Activated CD4-positive, alpha-beta T cell treated with anti-CD3 and anti-CD28 coated beads, Interleukin-2, amount 50 U/mL, for 48 hours (primary cell): ENCODE measurements around the gene RGS9BP.
A peak's percentile ranks its signal among the peaks of the same experiment; 100 is the strongest.
"Not testable (repeated sequence)": the region's sequence is repeated elsewhere in the genome, so short reads cannot be mapped to it uniquely, and the experiment has no call there.

ENCODE experiments used
- DNase-seq, 2 experiments: peaks; one replicate each; pipeline ENCODE4 v3.0.0-alpha.2; 2020

RGS9BP gene

DNA sequence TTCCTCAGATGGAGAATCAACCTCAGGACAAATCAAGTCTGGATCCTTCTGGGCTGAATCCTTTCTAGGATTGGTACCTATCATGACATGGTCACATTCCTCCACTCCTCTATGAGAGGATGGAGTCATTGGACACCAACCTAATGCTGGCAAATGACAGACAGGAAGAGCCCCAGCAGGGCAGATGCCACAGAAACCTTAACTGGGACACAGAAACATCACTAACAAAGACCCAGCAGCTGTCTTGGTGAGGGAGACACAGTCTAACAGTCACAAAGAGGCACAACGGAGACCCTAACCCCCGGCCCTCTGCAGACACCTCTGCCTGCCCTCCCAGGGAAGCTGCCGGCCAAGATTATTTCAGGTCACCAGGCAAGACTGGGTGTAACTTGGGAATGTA is 2.8 kb upstream of the RGS9BP start:
- DNase-seq = no peak

- DNase-seq = no peak
These were observed 2.1 kb upstream of the RGS9BP start for GRCh38 chr19:32673573-32673972.

DNA sequence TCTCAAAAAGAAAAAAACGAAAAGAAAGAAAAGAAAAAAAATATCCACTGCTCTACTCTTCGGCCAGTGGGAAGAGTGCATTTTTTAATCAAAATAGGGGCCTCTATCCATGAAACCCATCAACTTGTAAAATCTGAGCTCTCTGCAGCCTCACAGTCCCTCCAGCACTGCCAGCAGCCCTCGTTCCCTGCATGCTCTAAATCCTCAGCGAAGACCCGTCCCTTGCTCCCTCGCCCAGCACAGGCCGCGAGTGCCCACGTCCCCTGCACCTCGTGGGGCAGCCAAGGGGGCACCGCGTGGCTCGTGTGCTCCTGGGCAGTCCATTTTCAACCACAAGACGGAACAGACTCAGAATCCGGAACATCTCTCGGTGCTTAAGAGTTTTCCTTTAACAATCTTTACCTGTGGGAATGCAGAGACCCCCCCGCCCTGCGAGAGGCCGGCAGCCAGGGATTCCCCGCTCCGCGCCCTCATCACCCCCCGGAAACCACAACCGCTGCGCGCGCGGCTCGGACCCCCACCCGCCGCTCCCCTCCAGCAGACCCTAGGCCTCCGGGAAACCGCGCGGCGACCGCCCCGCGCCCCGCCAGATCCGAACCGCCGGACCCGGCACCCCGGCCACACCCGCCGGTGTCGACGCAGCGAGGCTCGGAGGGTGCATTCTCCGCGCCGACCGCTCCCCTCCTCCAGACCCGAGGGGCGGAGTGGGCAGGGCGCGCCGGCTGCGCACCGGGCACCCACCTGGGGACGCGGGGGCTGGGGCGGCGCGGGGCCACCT is 1.3 kb upstream of the RGS9BP start:
- DNase-seq = no peak

GRCh38 chr19:32674931-32675719 is 523 bp upstream of the RGS9BP start, which contains the start of gene ANKRD27:
Gene ANKRD27, minus strand, starts transcription at chr19:32675180. Its CDS starts 16,165 bp downstream, at chr19:32659015.
- DNase-seq = peak; percentile 97

GRCh38 chr19:32676186-32676894 is 692 bp downstream of the RGS9BP start:
- peak in 1 of 2 experiments; percentile 11 for DNase-seq

- no peak for DNase-seq
These were observed 1.3 kb downstream of the RGS9BP start for GRCh38 chr19:32676895-32677359.

GRCh38 chr19:32677657-32678056 is 2.0 kb downstream of the RGS9BP start:
- no peak for DNase-seq

DNA sequence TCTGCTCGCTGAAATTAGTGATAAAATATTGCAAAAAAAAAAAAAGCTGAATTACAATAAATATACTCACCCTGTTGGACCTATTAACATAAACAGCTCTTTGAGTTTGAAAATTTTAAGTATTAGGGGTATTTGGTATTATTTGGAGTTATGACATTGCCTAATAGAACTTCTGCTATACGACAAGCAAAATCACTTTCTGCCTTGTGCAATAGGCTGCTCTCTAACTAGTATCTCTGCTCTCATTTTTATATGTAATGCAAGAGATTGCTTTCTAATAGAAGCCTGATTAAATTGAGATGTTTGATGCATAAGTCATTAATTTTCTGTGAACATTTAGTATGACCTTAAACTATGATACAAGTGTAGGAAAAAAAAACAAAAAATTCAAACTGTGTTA is 5.3 kb downstream of the RGS9BP start:
- no peak for DNase-seq

DNA sequence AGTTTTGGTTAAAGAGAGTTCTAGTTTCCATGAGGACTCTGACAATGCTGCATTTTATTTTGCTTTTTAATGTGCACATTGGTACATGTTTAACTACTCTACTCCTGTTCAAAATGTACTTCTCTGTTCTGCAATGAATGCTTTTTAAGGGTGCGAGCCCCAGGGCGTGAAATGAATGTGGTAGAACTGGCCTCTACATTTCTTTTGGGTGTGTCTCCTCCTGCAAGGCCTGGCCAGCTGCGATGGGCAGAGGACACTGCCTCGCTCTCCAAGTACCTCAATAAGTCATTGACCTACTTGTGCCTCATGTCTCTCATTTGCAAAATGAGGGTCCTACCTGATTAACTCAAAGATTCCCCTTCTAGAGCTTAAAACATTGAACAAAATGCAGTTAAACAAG is 6.7 kb downstream of the RGS9BP start:
- no peak for DNase-seq

DNA sequence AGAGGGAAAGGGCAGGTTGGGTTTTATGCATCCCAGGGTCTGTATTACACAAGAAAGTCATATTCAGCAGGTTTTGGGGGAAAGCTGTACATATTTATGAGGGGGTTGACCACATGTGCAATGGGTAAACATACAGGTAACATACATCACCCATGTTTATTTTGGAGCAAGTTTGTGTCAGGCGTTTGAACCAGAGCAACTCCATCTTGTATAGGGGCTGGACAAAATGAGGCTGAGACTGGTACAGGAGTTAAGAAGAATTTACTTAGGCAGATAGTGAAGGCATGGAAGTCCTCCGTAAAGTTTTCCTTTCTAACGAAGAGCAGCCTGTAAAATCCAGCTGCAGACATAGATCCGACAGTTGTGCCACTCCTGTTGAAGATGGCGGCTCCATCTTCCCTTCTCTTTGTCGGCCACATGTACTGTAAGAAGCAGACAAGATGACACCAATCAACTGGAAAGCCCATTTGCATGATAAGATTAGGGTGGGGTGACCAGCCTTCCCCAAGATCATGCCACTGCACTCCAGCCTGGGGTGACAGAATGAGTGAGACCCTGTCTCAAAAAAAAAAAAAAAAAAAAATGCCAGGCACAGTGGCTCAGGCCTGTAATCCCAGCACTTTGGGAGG is 11.3 kb downstream of the RGS9BP start:
- no peak for DNase-seq

- no peak for DNase-seq
These were observed 12.0 kb downstream of the RGS9BP start for GRCh38 chr19:32687681-32688080.

DNA sequence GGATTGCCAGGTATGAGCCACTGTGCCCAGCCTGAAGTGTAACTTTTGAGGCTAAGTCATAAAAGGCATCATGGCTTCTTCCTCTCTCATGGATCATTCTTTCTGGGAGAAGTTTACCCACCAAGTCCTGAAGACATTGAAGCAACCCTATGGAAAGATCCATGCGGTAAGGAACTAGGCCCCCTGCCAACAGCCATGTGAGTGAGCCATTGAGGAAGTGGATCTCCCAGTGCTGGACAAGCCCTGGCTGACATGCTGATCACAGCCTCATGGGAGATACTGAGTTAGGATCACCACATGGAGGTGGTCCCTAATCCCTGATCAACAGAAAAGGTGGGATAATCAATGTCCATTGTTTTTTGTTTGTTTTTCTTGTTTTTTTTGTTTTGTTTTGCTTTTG is 12.7 kb downstream of the RGS9BP start:
- no peak for DNase-seq

DNA sequence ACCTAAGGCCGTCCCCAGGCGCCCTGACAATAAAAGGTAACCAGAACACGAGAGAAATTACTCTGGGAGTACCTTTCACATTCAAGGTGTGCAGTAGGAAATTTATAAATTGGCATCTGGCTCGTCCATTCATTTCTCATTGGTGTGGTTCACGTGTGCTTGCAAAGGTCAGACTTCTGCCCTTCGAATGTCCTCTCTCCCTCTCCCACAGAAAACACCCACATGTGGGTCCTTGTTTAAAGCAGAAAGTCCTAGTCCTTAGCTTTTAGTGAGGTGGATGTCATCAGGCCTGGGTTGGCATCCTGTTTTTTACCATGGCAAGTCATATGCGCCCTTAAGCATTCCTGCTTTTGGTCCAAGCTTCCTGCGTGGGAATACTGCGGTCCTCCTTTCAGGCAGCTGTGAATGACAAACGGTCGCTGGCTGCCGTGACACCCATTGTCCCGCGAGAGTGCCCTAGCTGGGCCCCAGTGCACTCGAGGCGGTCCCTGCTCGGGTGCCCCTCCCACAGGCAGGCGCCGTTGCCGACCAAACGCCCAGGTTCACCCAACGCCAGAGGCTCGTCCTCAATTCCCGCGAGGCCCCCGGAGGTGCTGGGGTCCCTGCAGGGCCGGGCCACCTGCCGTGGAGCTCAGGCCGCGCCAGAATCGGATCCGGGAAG is 15.8 kb downstream of the RGS9BP start, which contains the start of gene NUDT19:
Gene NUDT19 (plus strand): TSS at position 531 of the 661 bp plus-strand sequence. CDS start 140 bp downstream, outside the sequence.
- peak; percentile 84 to 88 for DNase-seq

GRCh38 chr19:32691952-32692726 is 16.5 kb downstream of the RGS9BP start:
- DNase-seq = peak; percentile 59 to 67

DNA sequence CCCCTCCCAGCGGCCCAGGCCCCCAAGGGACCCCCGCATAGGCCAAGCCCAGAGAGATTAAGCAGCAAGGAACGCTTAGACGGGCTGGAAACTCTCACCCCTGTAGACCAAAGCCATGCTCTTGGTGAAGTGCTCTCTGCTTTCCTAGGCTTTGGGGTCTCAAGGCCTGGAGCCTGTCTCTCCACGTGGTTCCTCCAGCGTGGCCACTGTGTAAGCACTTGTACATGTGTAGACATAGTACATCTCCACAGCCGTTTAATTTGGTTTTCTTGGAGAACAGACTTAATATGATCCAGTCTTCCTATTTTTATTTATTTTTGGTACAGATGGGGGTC is 17.0 kb downstream of the RGS9BP start:
- DNase-seq = peak; percentile 21 to 23

- DNase-seq = peak; percentile 45 to 61
These were observed 17.8 kb downstream of the RGS9BP start for GRCh38 chr19:32693151-32694108.

- not testable (repeated sequence) for DNase-seq
These were observed 18.7 kb downstream of the RGS9BP start for GRCh38 chr19:32694316-32694715.

DNA sequence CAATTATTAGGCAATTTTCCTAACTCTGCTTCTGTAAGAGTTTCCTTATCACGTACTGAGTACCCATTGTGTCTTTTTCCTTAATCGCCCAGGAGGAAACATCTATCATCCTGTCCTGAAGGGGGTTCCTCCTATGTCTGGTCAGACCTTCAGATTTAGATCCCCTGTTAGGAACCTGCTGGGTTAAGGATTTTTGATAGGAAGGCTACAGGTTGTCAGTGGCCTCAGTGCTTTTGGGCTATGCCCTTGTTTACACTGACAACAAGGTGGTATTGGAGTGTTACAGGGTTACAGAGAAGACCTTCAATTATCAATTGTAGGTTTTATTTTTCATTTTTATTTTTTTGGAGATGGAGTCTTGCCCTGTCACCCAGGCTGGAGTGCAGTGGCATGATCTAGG is 19.2 kb downstream of the RGS9BP start:
- DNase-seq = not testable (repeated sequence)

- not testable (repeated sequence) for DNase-seq
These were observed 19.9 kb downstream of the RGS9BP start for GRCh38 chr19:32695506-32695905.

GRCh38 chr19:32696771-32697170 is 21.1 kb downstream of the RGS9BP start:
- DNase-seq = not testable (repeated sequence)
